GM13976 (cell line): ENCODE results near the gene MAMLD1.

Source experiments
- DNase-seq: peaks from one replicate; pipeline ENCODE4 v3.0.0; 2012; ENCODE audit warnings: low spot score
- CTCF ChIP-seq: IDR thresholded peaks from 2 replicates; pipeline ENCODE4 v1.5.1; 2012; ENCODE audit warnings: borderline replicate concordance, mild to moderate bottlenecking; ENCODE audit not compliant: insufficient read depth; ENCODE audit errors: extremely low read depth, missing control alignments, control extremely low read depth
- in situ Hi-C: fragments of 300-500 bp; cut with MboI; formaldehyde crosslinking; loops from one replicate; pipeline ENCODE4 v1.12.0; 2022; ENCODE audit warnings: low sequenced_read_pairs, mixed read lengths, inconsistent platforms; ENCODE audit not compliant: unreplicated experiment

MAMLD1 gene

GRCh38 chrX:150543230-150544155 is 180.4 kb downstream of the MAMLD1 start:
- in situ Hi-C loops: no loop called here
- TF ChIP-seq CTCF: peak; percentile 0
- DNase-seq: peak; percentile 58

- peak; percentile 41 for DNase-seq
- in situ Hi-C loops: no loop called here
- no peak for TF ChIP-seq CTCF
Measured at GRCh38 chrX:150544222-150544787, 181.2 kb downstream of the MAMLD1 start.

GRCh38 chrX:150544835-150545770 is 182.0 kb downstream of the MAMLD1 start:
- no peak for TF ChIP-seq CTCF
- in situ Hi-C loops: no loop called here
- no peak for DNase-seq

- in situ Hi-C loops: no loop called here
- DNase-seq: no peak
Measured at GRCh38 chrX:150546711-150547153, 183.6 kb downstream of the MAMLD1 start.

GRCh38 chrX:150547375-150548115 is 184.4 kb downstream of the MAMLD1 start:
- peak; percentile 67 for DNase-seq
- in situ Hi-C loops: no loop called here
- TF ChIP-seq CTCF: no peak

More at GRCh38 chrX:150546711-150547153, 183.6 kb downstream of the MAMLD1 start:
- no peak for TF ChIP-seq CTCF
